HG03159 (cell line): ENCODE data around the gene MYO9A.
A peak's percentile ranks its signal among the peaks of the same experiment; 100 is the strongest.
"Not testable (repeated sequence)": the region's sequence is repeated elsewhere in the genome, so short reads cannot be mapped to it uniquely, and the experiment has no call there.

ENCODE experiments used
- ATAC-seq: cut with Tn5 transposase; IDR thresholded peaks from one replicate; pipeline ENCODE4 v1.9.1; 2021; ENCODE audit warnings: mild to moderate bottlenecking, moderate library complexity; ENCODE audit not compliant: unreplicated experiment

The MYO9A gene

GRCh38 chr15:72141171-72142084, 23.5 kb upstream of the MYO9A start:
- peak; percentile 100 for ATAC-seq

GRCh38 chr15:72140088-72140487, 22.1 kb upstream of the MYO9A start:
- ATAC-seq, result no peak

- no peak for ATAC-seq
Measured at GRCh38 chr15:72139667-72140066, 21.7 kb upstream of the MYO9A start.

- ATAC-seq, result no peak
Measured at GRCh38 chr15:72136170-72137051, 18.5 kb upstream of the MYO9A start.

GRCh38 chr15:72135719-72136118, 17.8 kb upstream of the MYO9A start:
- ATAC-seq, result no peak

- ATAC-seq, result no peak
Measured at GRCh38 chr15:72133211-72133610, 15.3 kb upstream of the MYO9A start.

- no peak for ATAC-seq
Measured at GRCh38 chr15:72131922-72132321, 14.0 kb upstream of the MYO9A start.

- ATAC-seq, result no peak
Measured at GRCh38 chr15:72130272-72130671, 12.3 kb upstream of the MYO9A start.

- no peak for ATAC-seq
Measured at GRCh38 chr15:72128359-72128758, 10.4 kb upstream of the MYO9A start.

- no peak for ATAC-seq
Measured at GRCh38 chr15:72127724-72128322, 9.9 kb upstream of the MYO9A start.

GRCh38 chr15:72124218-72124617, 6.3 kb upstream of the MYO9A start:
- ATAC-seq, result no peak

- ATAC-seq, result peak; percentile 61
Measured at GRCh38 chr15:72117486-72118016, 399 bp downstream of the MYO9A start.

- ATAC-seq, result peak; percentile 1
Measured at GRCh38 chr15:72116731-72117485, 1.0 kb downstream of the MYO9A start.

GRCh38 chr15:72113347-72114031, 4.5 kb downstream of the MYO9A start:
- ATAC-seq, result no peak

GRCh38 chr15:72112805-72113204, 5.1 kb downstream of the MYO9A start:
- no peak for ATAC-seq

- ATAC-seq, result no peak
Measured at GRCh38 chr15:72112116-72112515, 5.8 kb downstream of the MYO9A start.

- no peak for ATAC-seq
Measured at GRCh38 chr15:72110355-72110754, 7.6 kb downstream of the MYO9A start.

GRCh38 chr15:72106068-72106467, 11.9 kb downstream of the MYO9A start:
- no peak for ATAC-seq

- no peak for ATAC-seq
Measured at GRCh38 chr15:72105111-72105510, 12.8 kb downstream of the MYO9A start.

- ATAC-seq, result not testable (repeated sequence)
Measured at GRCh38 chr15:72100551-72100950, 17.4 kb downstream of the MYO9A start.
